ENCODE results near the gene PSTPIP1. TPM values are rescaled to one million over a fixed set of nuclear protein-coding genes. Genes with fewer than 3 reads are reported as not detected.
A peak's percentile ranks its signal among the peaks of the same experiment; 100 is the strongest.
"Not testable (repeated sequence)": the region's sequence is repeated elsewhere in the genome, so short reads cannot be mapped to it uniquely, and the experiment has no call there.

Gene PSTPIP1
- 10 to 100 TPM in 1 of 3 donors, 1 to 10 TPM in 2; 1.9 to 18.1 (median 9.1) TPM for polyA plus RNA-seq

DNA sequence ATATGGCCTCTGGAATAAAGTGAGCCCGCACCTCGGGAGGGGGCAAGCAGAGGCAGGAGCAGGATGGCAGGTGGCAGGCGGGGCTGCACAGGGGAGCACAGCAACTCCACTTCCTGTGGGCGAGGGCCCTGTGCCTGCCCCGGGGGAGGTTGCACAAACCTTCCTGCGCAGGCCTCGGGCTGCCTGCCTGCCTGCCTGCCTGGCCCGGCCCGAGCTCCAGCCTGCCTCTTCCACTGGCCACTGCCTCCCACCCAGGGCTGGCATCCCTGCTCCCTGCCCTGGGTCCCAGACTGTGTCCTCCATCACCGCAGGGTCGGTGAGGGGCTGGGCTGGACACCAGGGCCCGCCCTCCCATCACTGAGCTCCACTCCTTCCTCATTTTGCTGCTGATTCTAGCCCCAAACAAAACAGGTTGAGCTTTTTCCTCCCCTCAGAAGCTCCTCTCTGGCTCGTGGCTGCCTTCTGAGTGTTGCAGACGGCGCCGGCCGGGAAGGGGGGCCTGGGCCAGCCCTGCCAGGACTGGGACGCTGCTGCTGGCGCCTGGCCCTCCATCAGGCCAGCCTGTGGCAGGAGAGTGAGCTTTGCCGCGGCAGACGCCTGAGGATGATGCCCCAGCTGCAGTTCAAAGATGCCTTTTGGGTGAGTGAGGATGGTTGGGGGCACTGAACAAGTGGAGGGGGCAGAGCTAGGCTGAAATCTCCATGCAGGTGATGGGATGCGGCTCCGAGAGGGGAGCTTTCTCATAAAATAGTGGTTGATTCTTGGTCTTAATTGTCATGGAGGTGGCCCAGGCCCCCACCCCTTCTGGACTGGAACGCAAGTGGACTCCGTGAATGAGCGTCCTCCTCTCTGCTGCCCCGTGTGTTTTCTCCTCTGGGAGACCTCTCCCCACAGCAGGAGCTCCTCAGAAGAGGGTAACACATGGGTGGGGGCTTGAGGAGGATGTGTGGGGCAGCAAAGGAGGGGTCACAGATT is at the start of gene PSTPIP1:
TSS of gene PSTPIP1 (plus strand) at position 156 of the 975 bp plus-strand sequence. CDS start at position 604, 448 bp downstream.
- peak within 1 kb of the TSS; percentile 36 for H3K27ac ChIP-seq (ENCODE audit: low read depth, low read length)
- 37 to 68% (median 40%) methylated on average over 26 to 28 of the region's 28 CpGs for WGBS, 3 donors

DNA sequence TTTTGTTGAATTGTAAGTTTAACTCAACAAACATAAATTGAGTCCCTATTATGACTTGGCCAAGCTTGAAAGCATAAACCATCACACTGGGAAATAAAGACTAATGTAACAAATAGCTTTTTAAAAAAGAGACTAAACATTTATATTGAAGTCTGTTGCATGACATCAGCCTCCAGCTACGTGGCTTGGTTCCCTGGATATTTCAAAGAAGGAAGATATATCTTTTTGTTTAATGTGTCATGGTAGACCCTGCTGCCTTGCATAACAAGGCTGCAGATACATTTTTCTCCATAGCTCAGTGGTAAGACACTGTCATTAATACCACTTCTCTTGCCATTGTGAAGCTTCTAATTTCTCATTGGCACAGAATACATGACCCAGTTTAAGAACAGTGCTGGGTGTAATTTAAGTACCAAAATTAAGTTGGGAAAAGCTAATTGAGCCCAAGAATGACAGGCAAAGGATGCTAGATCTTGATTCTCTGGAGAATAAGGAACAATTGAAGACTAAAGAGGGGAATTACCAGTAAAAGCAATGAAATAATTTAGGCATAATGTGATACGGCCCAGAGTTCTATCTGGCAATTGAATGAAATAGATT is 49.3 kb upstream of the PSTPIP1 start:
- no peak overlapping the region for H3K27ac ChIP-seq (ENCODE audit: low read depth, low read length)
- 79 to 89% (median 88%) methylated on average over 2 of the region's 2 CpGs for WGBS, 3 donors

DNA sequence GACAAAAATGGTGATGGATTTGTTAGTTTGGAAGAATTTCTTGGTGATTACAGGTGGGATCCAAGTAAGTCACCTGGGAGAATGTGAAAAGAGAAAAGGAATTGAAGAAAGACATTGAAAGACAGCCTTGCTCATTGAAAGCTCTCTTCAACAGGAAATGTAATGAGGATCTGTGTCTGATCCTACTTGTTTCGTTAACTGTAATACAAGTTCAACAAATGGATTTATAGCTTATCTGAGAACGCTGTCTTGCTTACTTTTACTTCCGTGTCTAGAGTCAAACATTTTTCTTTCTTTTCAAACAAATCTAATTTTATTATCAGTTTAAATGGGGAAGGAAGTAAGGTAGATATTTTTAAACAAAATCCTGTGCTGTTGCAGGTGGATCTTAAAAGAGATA is 47.5 kb upstream of the PSTPIP1 start:
- WGBS, 3 donors, result 59 to 85% (median 82%) methylated on average over 3 of the region's 3 CpGs

DNA sequence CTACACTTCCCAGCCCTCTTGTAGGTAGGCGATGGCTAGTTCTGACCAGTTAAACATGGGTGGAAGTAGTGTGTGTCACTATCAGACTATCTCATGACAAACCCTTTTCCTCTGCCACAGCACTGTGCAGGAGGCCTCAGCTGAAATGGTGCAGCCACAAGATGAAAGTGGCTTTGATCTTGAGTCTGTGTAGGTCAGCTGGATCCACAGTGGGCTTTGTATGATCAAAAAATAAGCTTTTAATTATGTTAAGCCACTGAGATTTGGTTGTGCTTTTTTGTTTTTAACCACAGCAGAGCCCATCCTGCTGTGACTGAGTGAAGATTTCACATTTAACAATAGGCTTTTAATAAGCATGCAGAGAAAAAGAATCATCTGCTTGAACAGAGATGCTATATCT is 43.7 kb upstream of the PSTPIP1 start:
- WGBS, 3 donors, result 91 to 97% (median 92%) methylated on average over 1 of the region's 1 CpG

More for the DNA sequence above, 47.5 kb upstream of the PSTPIP1 start:
- no peak overlapping the region for H3K27ac ChIP-seq (ENCODE audit: low read depth, low read length)

DNA sequence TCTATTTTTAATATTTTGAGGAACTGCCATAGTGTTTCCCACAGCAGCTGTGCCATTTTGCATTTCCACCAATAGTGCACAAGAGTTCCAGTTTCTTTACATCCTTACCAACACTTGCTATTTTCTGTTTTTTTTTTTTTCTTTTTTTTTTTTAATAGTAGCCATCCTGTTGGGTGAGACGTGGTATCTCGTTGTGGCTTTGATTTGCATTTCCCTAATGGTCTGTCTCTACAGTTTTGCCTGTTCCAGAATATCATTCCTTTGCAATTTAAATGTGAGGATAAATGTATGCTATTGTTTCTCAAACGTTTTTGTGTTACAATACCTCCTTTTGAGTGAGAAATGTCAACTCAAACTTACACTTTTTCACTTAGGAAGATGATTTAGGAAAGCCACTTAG is 41.0 kb upstream of the PSTPIP1 start:
- WGBS, 3 donors, result 50 to 59% (median 52%) methylated on average over 3 of the region's 3 CpGs
- no peak overlapping the region for H3K27ac ChIP-seq (ENCODE audit: low read depth, low read length)

More for the DNA sequence above, 43.7 kb upstream of the PSTPIP1 start:
- no peak overlapping the region for H3K27ac ChIP-seq (ENCODE audit: low read depth, low read length)

DNA sequence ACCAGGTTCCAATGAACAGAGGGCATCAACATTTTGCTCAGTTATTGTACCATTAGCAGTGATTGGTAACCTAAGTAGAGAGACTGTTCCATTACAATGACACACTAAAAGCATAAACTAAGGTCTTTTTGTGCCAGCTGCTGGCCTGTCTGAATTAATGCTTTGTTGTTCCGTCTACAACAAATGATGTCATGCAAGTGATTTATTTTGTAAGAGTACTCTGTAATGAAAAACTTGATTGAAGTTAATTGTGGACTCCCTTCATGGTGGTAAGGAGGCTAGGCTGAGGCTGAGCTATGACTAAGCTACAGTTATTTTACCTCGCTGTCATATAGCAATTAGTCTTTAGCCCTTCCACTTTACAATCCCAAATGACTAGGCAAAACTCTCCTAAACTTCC is 40.2 kb upstream of the PSTPIP1 start:
- 59 to 70% (median 63%) methylated on average over 2 of the region's 2 CpGs for WGBS, 3 donors
- no peak overlapping the region for H3K27ac ChIP-seq (ENCODE audit: low read depth, low read length)

DNA sequence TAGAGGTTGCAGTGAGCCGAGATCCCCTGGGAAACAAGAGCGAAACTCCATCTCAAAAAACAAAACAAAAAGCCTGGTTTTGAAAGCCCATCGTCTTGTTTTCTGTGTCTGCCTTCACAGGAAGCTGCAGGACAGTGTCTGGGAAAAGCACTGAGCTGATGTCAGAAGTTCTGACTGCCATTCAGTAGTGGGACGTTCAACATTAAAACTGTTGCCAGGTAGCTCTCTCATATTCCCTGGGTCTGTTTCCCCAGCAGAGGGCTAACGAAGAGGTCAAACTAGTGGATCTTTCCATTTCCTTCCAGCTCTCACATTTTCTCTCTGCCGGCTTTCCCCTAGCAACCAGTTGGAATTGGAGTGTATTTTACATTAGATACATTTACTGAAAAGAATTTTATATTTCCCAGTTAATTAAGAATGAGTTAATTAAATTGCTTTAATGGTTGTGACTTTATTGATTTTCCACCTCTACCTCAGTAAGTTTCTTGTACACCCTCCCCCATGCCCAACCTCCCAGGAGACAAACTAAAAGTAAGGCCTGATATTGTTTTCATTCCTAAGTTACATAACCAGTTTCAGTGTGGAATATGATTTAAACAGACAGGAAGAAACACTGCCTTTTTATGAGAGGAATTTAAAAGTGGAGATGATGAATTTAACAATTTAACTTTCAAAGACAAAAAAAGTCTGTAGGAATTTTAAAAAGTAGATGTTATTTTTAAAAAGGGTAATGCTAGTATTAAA is 33.5 kb upstream of the PSTPIP1 start:
- WGBS, 3 donors, result 50 to 69% (median 68%) methylated on average over 6 of the region's 6 CpGs
- no peak overlapping the region for H3K27ac ChIP-seq (ENCODE audit: low read depth, low read length)

DNA sequence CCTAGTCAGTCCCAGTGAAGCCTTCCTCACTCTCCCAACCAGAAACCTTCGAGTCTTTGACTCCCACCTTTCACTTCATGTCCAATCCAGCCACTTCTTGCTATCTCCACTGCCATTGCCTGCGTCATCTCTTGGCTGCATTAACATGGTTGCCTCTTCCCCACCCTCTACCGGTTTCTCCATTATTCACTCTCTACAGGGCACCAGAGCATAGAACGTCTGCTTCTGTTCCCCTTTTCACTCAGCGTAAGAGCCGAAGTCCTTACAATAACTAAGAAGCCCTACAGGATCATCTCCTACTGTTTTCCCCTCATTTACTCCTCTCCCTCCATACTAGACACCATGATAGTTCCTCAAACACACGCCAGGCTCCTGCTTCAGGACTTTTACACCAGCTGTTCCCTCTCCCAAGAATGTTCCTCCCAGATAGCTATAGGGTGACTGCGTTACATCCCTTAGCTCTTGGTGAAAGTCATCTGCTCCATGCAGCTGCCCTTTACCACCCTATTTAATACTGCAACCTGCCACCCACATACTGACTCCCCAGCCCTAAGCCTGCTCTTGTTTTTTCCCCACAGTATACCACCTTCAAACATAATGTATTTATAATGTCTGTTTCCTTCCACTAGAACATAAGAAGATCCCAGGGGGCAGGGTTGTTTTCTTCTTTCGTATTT is 32.5 kb upstream of the PSTPIP1 start:
- WGBS, 3 donors, result 88 to 89% (median 88%) methylated on average over 9 of the region's 9 CpGs
- H3K27ac ChIP-seq (ENCODE audit: low read depth, low read length), result no peak overlapping the region

DNA sequence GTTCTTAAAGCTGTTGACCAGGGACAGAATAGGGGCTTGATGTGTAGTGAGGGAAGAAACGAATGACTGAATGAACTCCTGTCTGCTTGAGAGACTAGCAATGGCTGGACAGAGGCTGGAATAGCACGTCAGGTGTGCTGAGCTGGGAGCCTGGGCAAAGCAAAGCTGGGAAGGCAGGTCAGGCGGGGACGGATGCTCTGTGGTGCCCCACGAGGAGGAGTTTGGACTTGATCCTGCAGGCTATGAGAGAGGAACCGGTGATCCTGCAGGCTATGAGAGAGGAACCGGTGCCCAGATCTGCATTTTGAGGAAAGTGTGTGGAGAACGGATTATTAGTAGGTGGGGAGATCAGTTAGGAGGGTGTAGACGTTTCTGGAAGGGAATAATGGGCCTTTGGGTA is 31.3 kb upstream of the PSTPIP1 start:
- H3K27ac ChIP-seq (ENCODE audit: low read depth, low read length), result no peak overlapping the region
- 33 to 69% (median 68%) methylated on average over 9 of the region's 9 CpGs for WGBS, 3 donors

DNA sequence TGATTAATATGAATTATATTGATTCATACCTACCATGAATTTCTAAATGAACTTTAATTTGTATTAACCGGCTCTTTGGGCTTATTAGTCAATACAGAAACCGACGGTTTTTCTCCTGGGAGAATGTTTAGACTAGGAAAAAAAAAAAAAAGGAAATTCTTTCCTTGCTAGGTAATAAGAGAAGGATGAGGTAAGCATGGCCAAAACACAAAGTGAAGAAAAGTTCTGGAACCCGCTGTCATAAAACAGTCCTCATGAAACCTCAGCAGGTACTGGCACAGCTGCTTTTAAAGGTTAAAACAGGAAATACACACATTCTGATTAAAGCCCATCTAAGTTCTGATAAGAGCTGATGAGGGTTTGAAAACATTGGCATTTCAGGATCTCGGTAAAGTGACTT is 30.8 kb upstream of the PSTPIP1 start:
- 26 to 42% (median 34%) methylated on average over 5 of the region's 5 CpGs for WGBS, 3 donors

DNA sequence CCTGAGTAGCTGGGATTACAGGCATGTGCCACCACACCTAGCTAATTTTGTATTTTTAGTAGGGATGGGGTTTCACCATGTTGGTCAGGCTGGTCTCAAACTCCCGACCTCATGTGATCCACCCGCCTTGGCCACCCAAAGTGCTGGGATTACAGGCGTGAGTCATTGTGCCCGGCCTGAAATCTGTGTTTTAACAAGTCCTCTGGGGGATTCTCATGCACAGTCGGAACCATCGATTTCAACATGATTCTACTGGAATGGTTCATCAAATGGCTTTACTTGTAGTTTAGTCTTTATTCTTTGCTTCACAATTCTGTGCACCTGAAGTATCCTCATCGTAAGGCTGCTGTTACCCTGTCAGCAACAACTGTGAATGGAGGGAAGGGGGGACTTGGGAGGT is 28.9 kb upstream of the PSTPIP1 start:
- not testable (repeated sequence) for H3K27ac ChIP-seq (ENCODE audit: low read depth, low read length)
- 74 to 90% (median 87%) methylated on average over 7 of the region's 7 CpGs for WGBS, 3 donors

More for the DNA sequence above, 30.8 kb upstream of the PSTPIP1 start:
- H3K27ac ChIP-seq (ENCODE audit: low read depth, low read length), result no peak overlapping the region

DNA sequence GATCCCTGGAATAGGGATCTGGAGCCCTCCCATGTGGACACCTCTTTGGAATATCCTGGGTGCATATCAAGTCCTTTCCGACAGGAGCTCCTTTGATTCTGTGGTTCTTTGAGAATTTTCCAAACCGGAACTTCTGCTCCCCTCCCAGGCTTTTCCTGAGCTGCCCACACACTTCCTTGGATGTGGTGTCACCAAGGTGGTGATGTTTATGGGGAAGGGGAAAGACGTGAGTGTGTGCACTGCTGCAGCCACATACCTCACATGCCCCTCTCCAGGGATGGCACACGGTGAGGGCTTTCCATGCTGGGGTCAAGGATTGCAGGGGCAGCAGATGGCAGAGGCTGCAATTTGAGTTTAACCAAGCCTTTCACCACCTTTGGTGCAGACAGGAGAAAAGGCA is 27.9 kb upstream of the PSTPIP1 start:
- H3K27ac ChIP-seq (ENCODE audit: low read depth, low read length), result no peak overlapping the region

DNA sequence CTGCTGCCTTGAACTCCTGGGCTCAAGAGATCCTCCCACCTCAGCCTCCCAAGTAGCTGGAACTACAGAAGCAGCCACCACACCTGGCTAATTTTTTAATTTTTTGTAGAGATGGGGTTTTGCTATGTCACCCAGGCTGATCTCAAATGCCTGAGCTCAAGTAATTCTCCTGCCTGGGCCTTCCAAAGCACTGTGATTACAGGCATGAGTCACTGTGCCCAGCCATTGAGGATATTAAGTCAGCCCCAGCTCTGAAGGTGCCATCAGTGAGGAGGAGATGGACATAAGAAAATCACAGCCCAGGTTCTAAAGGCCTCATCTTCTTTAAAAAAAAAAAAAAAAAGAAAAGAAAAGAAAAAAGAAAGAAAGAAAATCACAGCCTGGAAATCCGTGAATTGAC is 26.6 kb upstream of the PSTPIP1 start:
- no peak overlapping the region for H3K27ac ChIP-seq (ENCODE audit: low read depth, low read length)
- WGBS, 3 donors, result 89 to 95% (median 93%) methylated on average over 1 of the region's 1 CpG

More for the DNA sequence above, 27.9 kb upstream of the PSTPIP1 start:
- 33 to 61% (median 36%) methylated on average over 4 of the region's 4 CpGs for WGBS, 3 donors

DNA sequence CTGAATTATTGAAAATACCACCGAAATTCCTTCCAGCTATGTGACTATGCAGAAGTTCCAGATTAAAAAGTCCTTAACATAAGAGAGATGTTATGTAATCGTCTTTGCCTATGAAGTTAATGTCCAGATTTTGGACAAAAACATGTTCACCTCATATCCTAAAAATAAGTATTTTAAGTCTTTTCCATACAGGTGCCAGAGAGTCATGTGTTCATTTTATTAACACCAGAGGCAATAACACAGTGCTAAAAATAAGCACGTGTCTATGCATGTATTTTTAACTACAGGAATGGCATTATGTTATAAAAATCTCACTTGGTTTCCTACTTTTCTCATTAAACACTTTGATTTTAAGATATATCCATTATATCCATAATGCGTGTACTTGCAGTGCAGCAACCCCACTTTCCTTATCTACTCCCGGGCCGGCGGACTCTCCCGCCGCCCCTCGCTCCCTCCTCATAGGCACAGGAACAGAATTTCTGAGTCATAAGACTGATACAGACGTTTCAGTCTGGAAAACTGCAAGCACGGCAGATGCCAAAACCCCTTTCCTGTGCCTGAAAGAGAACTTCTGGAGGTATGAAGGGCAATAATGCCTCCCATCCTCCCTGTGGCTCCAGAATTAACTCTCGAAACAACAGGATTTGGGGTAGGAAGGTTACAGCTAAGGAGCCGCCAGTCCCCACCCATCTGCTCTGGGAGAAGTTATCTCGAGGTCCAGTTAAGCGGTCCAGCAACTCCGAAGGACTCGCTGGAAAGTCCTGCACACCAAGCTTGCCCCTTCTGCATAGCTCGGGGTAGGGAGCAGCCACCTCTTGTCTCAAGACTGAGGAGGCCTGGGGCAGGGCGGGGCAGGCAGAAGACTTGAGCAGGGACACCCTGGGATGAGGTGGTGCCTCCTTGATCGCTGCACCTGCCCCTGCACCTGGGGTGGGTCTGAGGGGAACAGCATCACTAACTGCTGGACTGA is 22.3 kb upstream of the PSTPIP1 start:
- 48 to 59% (median 55%) methylated on average over 21 of the region's 21 CpGs for WGBS, 3 donors
- H3K27ac ChIP-seq (ENCODE audit: low read depth, low read length), result no peak overlapping the region

DNA sequence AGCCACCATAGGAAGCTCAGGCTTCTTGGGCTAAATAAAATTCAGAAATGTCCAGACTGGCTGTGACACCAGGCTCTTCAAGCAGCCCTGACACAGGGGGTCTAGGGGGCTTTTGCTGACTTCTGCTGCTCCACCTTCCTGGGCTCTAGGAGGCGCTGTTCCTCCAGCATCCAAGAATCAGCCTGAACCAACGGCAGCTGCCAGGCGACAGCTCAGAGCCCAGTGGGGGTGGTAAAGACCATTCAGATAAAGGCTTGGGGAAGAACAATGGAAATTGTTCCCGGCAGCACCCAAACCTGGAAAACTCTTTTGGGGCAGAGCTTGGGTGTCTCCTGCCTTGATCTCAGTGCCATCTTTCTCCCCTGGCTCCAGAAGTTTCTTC is 21.6 kb upstream of the PSTPIP1 start:
- WGBS, 3 donors, result 19 to 24% (median 23%) methylated on average over 4 of the region's 4 CpGs
- H3K27ac ChIP-seq (ENCODE audit: low read depth, low read length), result no peak overlapping the region

DNA sequence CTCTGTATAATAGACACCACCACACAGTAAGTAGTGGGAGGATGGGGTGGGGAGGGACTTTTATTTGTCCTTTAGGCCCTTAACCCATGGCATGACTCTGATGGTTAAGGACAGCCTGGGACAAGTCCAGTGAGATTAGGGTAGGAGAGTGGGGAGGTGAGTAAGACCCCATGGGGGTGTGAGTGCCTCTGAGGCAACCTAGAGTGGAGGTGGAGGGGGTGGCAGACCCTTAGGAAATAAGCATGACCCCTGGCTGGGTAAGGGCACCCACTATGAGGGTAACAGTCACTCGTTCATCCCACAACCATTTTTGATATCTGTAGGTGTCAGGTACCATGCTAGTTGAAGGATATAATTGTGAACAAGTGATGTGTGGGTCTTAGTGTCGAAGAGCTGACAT is 21.0 kb upstream of the PSTPIP1 start:
- H3K27ac ChIP-seq (ENCODE audit: low read depth, low read length), result no peak overlapping the region
- 88 to 100% (median 89%) methylated on average over 2 of the region's 2 CpGs for WGBS, 3 donors

DNA sequence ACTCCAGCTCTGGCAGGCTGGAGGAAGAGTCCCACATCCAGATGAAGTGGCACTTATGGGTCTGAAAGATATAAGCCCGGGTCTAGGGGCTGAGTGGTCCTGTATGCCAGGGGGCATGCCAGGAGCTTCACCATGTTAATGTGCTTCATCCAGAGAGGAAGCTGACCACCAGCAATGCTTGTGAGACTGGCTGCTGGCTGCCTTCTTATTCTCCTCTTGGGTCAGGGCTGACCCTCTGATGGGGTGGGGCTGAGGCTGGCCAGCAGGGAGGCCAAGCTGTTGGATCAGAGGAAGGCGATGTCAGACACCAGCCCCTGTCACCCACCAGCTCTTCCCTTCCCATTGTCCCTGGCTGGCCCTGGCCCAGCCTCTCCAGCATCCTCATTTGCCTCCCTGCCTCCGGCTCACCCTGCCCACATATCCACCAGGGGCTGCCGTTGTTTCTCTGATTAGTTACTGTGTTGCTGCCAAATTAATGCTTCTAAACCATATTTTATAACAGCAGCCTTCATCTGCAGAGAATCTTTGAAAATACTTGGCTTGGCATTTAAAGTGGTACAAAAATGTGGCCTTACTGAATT is 20.4 kb upstream of the PSTPIP1 start:
- 68 to 78% (median 77%) methylated on average over 4 of the region's 4 CpGs for WGBS, 3 donors
- no peak overlapping the region for H3K27ac ChIP-seq (ENCODE audit: low read depth, low read length)

All from adipose tissue (tissue), 3 donors.